ENCODE measurements around the gene C5orf46. TPM values are rescaled to one million over a fixed set of nuclear protein-coding genes. Genes with fewer than 3 reads are reported as not detected.

C5orf46 gene
- total and polyA plus RNA-seq, 8 donors: 0.47 to 2.3 (median 1.8) TPM; not detected in 5

- H3K27ac ChIP-seq: no peak overlapping the region
- no peak for FAIRE-seq
- ATAC-seq: no peak
- no peak for TF ChIP-seq CTCF (IDR thresholded peaks at IDR 0.05)
- no peak overlapping the region for H3K4me3 ChIP-seq
- DNase-seq: no peak
- intact Hi-C loops (cut with DNase I): no loop called here
- no peaks in the 10 kb centered on the region for H3K9me3 ChIP-seq
- no peaks in the 10 kb centered on the region for H3K36me3 ChIP-seq
- WGBS, 2 donors: 64 to 71% methylated on average over 2 of the region's 2 CpGs
- H3K4me1 ChIP-seq: no peaks in the 10 kb centered on the region
- H3K27me3 ChIP-seq: no peaks in the 10 kb centered on the region
Measured at GRCh38 chr5:147921136-147921535, 14.8 kb upstream of the C5orf46 start.

GRCh38 chr5:147920420-147921030 is 14.2 kb upstream of the C5orf46 start:
- Histone ChIP-seq H3K4me3 (no peak overlapping the region), H3K9me3 (no peaks in the 10 kb centered on the region), H3K36me3 (no peaks in the 10 kb centered on the region), H3K27me3 (no peaks in the 10 kb centered on the region), H3K27ac (no peak overlapping the region), H3K4me1 (no peaks in the 10 kb centered on the region)
- DNase-seq (no peak), ATAC-seq (no peak), FAIRE-seq (peak; percentile 99)
- intact Hi-C loops (cut with DNase I): no loop called here
- TF ChIP-seq CTCF (IDR thresholded peaks at IDR 0.05): no peak
- 86 to 87% methylated on average over 4 of the region's 4 CpGs for WGBS, 2 donors

GRCh38 chr5:147918899-147919298 is 12.6 kb upstream of the C5orf46 start:
- intact Hi-C loops (cut with DNase I): no loop called here
- Histone ChIP-seq H3K4me1 (no peaks in the 10 kb centered on the region), H3K27me3 (no peaks in the 10 kb centered on the region), H3K9me3 (no peaks in the 10 kb centered on the region), H3K36me3 (no peaks in the 10 kb centered on the region), H3K27ac (no peak overlapping the region), H3K4me3 (no peak overlapping the region)
- FAIRE-seq: no peak
- WGBS, 2 donors: 69 to 84% methylated on average over 3 of the region's 3 CpGs
- ATAC-seq: no peak
- no peak for DNase-seq
- no peak for TF ChIP-seq CTCF (IDR thresholded peaks at IDR 0.05)

GRCh38 chr5:147918101-147918685 is 11.9 kb upstream of the C5orf46 start:
- ATAC-seq (no peak), FAIRE-seq (no peak), DNase-seq (no peak)
- no peak overlapping the region for H3K4me3 ChIP-seq
- H3K27ac ChIP-seq: no peak overlapping the region
- no peaks in the 10 kb centered on the region for H3K36me3 ChIP-seq
- no peaks in the 10 kb centered on the region for H3K27me3 ChIP-seq
- 50 to 77% methylated on average over 2 of the region's 2 CpGs for WGBS, 2 donors
- intact Hi-C loops (cut with DNase I): no loop called here
- no peaks in the 10 kb centered on the region for H3K4me1 ChIP-seq
- no peaks in the 10 kb centered on the region for H3K9me3 ChIP-seq
- no peak for TF ChIP-seq CTCF (IDR thresholded peaks at IDR 0.05)

- no peak for TF ChIP-seq CTCF (IDR thresholded peaks at IDR 0.05)
- Histone ChIP-seq H3K4me3 (no peak overlapping the region), H3K9me3 (no peaks in the 10 kb centered on the region), H3K4me1 (peaks cover 0 to 20% (median 0%) of the 10 kb centered on the region in 3 donors), H3K36me3 (no peaks in the 10 kb centered on the region), H3K27me3 (no peaks in the 10 kb centered on the region), H3K27ac (no peak overlapping the region)
- intact Hi-C loops (cut with DNase I): no loop called here
- FAIRE-seq: no peak
- no peak for ATAC-seq
- DNase-seq: no peak
- 92 to 95% methylated on average over 3 of the region's 3 CpGs for WGBS, 2 donors
Measured at GRCh38 chr5:147913786-147914185, 7.4 kb upstream of the C5orf46 start.

All from pancreas (tissue), 10 donors.